H9 (cell line): ENCODE data around the gene ARMH3. TPM values are rescaled to one million over a fixed set of nuclear protein-coding genes. Genes with fewer than 3 reads are reported as not detected.

Experiments used
- DNase-seq: peaks from one replicate; pipeline ENCODE4 v3.0.0-alpha.2; 2017
- H2AFZ ChIP-seq: one replicate; pipeline ENCODE4 v1.6.1; 2013; ENCODE audit warnings: mild to moderate bottlenecking, low read length, control low read depth, moderate library complexity
- H2AK5ac ChIP-seq: 2 replicates; pipeline ENCODE4 v1.6.1; 2013; ENCODE audit warnings: low read length, control low read depth, mixed read lengths; ENCODE audit not compliant: insufficient read length
- H2BK120ac ChIP-seq: one replicate; pipeline ENCODE4 v1.6.1; 2013; ENCODE audit warnings: low read depth, mild to moderate bottlenecking, low read length, control low read depth, inconsistent platforms; ENCODE audit not compliant: poor library complexity, severe bottlenecking
- H2BK12ac ChIP-seq: 2 replicates; pipeline ENCODE4 v1.6.1; 2013; ENCODE audit warnings: low read length, control low read depth, mixed read lengths, low read depth; ENCODE audit not compliant: insufficient read length
- H2BK15ac ChIP-seq: 2 replicates; pipeline ENCODE4 v1.6.1; 2013; ENCODE audit warnings: low read depth, low read length, control low read depth
- H2BK20ac ChIP-seq: one replicate; pipeline ENCODE4 v1.6.1; 2013; ENCODE audit warnings: low read depth, mild to moderate bottlenecking, low read length, control low read depth, inconsistent platforms; ENCODE audit not compliant: poor library complexity, severe bottlenecking
- H2BK5ac ChIP-seq: 2 replicates; pipeline ENCODE4 v1.6.1; 2013; ENCODE audit warnings: low read length, control low read depth, mixed read lengths; ENCODE audit not compliant: insufficient read length
- H3K14ac ChIP-seq: 2 replicates; pipeline ENCODE4 v1.6.1; 2013; ENCODE audit warnings: low read length, control low read depth; ENCODE audit not compliant: insufficient read depth
- H3K18ac ChIP-seq: 2 replicates; pipeline ENCODE4 v1.6.1; 2013; ENCODE audit warnings: low read depth, mild to moderate bottlenecking, mixed read lengths, low read length, control low read depth; ENCODE audit not compliant: insufficient read length
- H3K23ac ChIP-seq: 2 replicates; pipeline ENCODE4 v1.6.1; 2013; ENCODE audit warnings: low read length, control low read depth, mixed read lengths, low read depth; ENCODE audit not compliant: insufficient read length
- H3K23me2 ChIP-seq: 2 replicates; pipeline ENCODE4 v1.6.1; 2013; ENCODE audit warnings: low read depth, mild to moderate bottlenecking, mixed read lengths, low read length, control low read depth; ENCODE audit not compliant: insufficient read length, poor library complexity, severe bottlenecking
- H3K27ac ChIP-seq: 2 replicates; pipeline ENCODE4 v1.5.1; 2013; ENCODE audit warnings: low read length, control low read depth, mixed read lengths, low read depth; ENCODE audit not compliant: insufficient read length
- H3K27me3 ChIP-seq: 2 replicates; pipeline ENCODE4 v1.6.1; 2013; ENCODE audit warnings: low read length, control low read depth, inconsistent platforms; ENCODE audit not compliant: insufficient read depth
- H3K4ac ChIP-seq: 2 replicates; pipeline ENCODE4 v1.6.1; 2013; ENCODE audit warnings: low read depth, mild to moderate bottlenecking, control low read depth, inconsistent platforms, low read length, moderate library complexity
- H3K4me1 ChIP-seq: 2 replicates; pipeline ENCODE4 v1.6.1; 2013; ENCODE audit warnings: low read length, control low read depth, inconsistent platforms; ENCODE audit not compliant: insufficient read depth
- H3K4me2 ChIP-seq: 2 replicates; pipeline ENCODE4 v1.6.1; 2013; ENCODE audit warnings: low read length, control low read depth, mixed read lengths; ENCODE audit not compliant: insufficient read length, insufficient read depth
- H3K56ac ChIP-seq: 2 replicates; pipeline ENCODE4 v1.6.1; 2013; ENCODE audit warnings: low read depth, mild to moderate bottlenecking, mixed read lengths, low read length, control low read depth; ENCODE audit not compliant: insufficient read length
- H3K79me1 ChIP-seq: 2 replicates; pipeline ENCODE4 v1.6.1; 2013; ENCODE audit warnings: low read depth, mild to moderate bottlenecking, moderate library complexity, low read length, control low read depth, inconsistent platforms; ENCODE audit not compliant: insufficient read depth, poor library complexity, severe bottlenecking
- H3K79me2 ChIP-seq: 2 replicates; pipeline ENCODE4 v1.6.1; 2013; ENCODE audit warnings: low read length, control low read depth, inconsistent platforms; ENCODE audit not compliant: insufficient read depth
- H3K9ac ChIP-seq: 2 replicates; pipeline ENCODE4 v1.6.1; 2013; ENCODE audit warnings: low read length, control low read depth, mixed read lengths; ENCODE audit not compliant: insufficient read length; ENCODE audit errors: extremely low read depth
- H3K9me3 ChIP-seq: one replicate; pipeline ENCODE4 v1.6.1; 2013; ENCODE audit warnings: low read depth, low read length, inconsistent platforms; ENCODE audit not compliant: control insufficient read depth
- H3T11ph ChIP-seq: one replicate; pipeline ENCODE4 v1.6.1; 2013; ENCODE audit warnings: mild to moderate bottlenecking, low read length, control low read depth, inconsistent platforms
- H4K20me1 ChIP-seq: one replicate; pipeline ENCODE4 v1.6.1; 2013; ENCODE audit not compliant: control insufficient read depth, insufficient read length, insufficient read depth
- H4K5ac ChIP-seq: 2 replicates; pipeline ENCODE4 v1.6.1; 2013; ENCODE audit warnings: low read depth, mild to moderate bottlenecking, mixed read lengths, low read length, control low read depth; ENCODE audit not compliant: insufficient read length
- H4K8ac ChIP-seq: replicated peaks from 2 replicates; pipeline ENCODE4 v1.6.1; 2013; ENCODE audit warnings: low read length, control low read depth, mixed read lengths, low read depth; ENCODE audit not compliant: insufficient read length
- H4K91ac ChIP-seq: 2 replicates; pipeline ENCODE4 v1.6.1; 2013; ENCODE audit warnings: low read depth, mild to moderate bottlenecking, moderate library complexity, mixed read lengths, low read length, control low read depth; ENCODE audit not compliant: insufficient read length
- H3K27ac Mint-ChIP-seq, 3 experiments: 2 replicates in 2 of 3; 3 replicates in 1 of 3; pipeline ENCODE4 v1.8.0; 2020 to 2021; ENCODE audit warnings: mixed read lengths in 3 of 3, mild to moderate bottlenecking in 1 of 3, moderate library complexity in 1 of 3
- H3K27me3 Mint-ChIP-seq: 2 replicates; pipeline ENCODE4 v1.8.0; 2021; ENCODE audit warnings: low read depth, mild to moderate bottlenecking, moderate library complexity, mixed read lengths
- H3K36me3 Mint-ChIP-seq, 3 experiments: 2 replicates in 2 of 3; 3 replicates in 1 of 3; pipeline ENCODE4 v1.8.0; 2020 to 2021; ENCODE audit warnings: low read depth in 3 of 3, mixed read lengths in 3 of 3; ENCODE audit not compliant: insufficient read depth in 1 of 3
- H3K4me1 Mint-ChIP-seq, 2 experiments: 2 replicates each; pipeline ENCODE4 v1.8.0; 2020; ENCODE audit warnings: mixed read lengths in 2 of 2
- H3K4me3 Mint-ChIP-seq, 2 experiments: 2 replicates in 1 of 2; 3 replicates in 1 of 2; pipeline ENCODE4 v1.8.0; 2020 to 2021; ENCODE audit warnings: mild to moderate bottlenecking in 2 of 2, mixed read lengths in 2 of 2, moderate library complexity in 1 of 2
- H3K9me3 Mint-ChIP-seq, 2 experiments: 2 replicates in 1 of 2; 3 replicates in 1 of 2; pipeline ENCODE4 v1.8.0; 2020; ENCODE audit warnings: mild to moderate bottlenecking in 2 of 2, mixed read lengths in 2 of 2, moderate library complexity in 1 of 2
- WGBS: extraction: QIAGEN DNeasy Blood & Tissue Kit; methylation state at CpG from one replicate; pipeline ENCODE4 v1.1.7; 2013; ENCODE audit warnings: missing lambda C conversion rate, low lambda C conversion rate, mixed read lengths; ENCODE audit not compliant: insufficient read length; ENCODE audit errors: extremely low coverage; 5-methylcytosine and 5-hydroxymethylcytosine counted together
- total RNA-seq: library from RNA; stranded (reverse); gene quantifications from 2 replicates; pipeline ENCODE4 v1.2.1, GENCODE V29; 2021
- TF ChIP-seq, protein P1 (sequence below): fragments of 200-600 bp; sonication (generic); conservative IDR thresholded peaks from 3 replicates; pipeline ENCODE4 v1.8.0; 2021; ENCODE audit warnings: antibody characterized with exemption, mild to moderate bottlenecking

Gene ARMH3
- total RNA-seq, 1 experiment from 2014 or later: 20.4 TPM

DNA sequence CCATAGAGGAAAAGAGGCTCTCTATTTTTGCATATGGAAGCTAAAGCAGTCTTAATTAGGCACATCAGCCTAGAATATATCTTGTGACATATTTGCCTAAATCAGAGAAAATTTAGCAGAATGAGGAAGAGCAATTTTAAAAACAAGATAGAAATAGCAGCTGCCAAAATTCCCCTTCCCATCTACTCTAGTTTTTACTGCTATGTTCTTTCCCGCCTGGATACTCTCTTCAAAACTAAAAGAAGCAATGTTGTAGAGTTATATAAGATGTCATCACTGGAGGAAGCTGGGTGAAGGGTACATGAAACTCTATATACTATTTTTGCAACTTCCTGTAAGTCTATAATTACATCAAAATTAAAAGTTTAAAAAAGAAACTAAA lies 87.0 kb downstream of the ARMH3 start:
- no peak overlapping the region for H3K4ac ChIP-seq
- H3K9me3 ChIP-seq: no peaks in the 10 kb centered on the region
- no peak overlapping the region for H2BK12ac ChIP-seq
- peaks cover 2 to 38% (median 18%) of the 10 kb centered on the region in 3 experiments; a peak in 6 of 7 replicates for H3K36me3 Mint-ChIP-seq
- H2BK15ac ChIP-seq: no peak overlapping the region
- no peak overlapping the region for H2BK5ac ChIP-seq
- TF ChIP-seq, protein P1, sequence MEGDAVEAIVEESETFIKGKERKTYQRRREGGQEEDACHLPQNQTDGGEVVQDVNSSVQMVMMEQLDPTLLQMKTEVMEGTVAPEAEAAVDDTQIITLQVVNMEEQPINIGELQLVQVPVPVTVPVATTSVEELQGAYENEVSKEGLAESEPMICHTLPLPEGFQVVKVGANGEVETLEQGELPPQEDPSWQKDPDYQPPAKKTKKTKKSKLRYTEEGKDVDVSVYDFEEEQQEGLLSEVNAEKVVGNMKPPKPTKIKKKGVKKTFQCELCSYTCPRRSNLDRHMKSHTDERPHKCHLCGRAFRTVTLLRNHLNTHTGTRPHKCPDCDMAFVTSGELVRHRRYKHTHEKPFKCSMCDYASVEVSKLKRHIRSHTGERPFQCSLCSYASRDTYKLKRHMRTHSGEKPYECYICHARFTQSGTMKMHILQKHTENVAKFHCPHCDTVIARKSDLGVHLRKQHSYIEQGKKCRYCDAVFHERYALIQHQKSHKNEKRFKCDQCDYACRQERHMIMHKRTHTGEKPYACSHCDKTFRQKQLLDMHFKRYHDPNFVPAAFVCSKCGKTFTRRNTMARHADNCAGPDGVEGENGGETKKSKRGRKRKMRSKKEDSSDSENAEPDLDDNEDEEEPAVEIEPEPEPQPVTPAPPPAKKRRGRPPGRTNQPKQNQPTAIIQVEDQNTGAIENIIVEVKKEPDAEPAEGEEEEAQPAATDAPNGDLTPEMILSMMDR: no peak
- no peaks in the 10 kb centered on the region for H3K23me2 ChIP-seq
- H3K27me3 Mint-ChIP-seq: no peaks in the 10 kb centered on the region
- H3T11ph ChIP-seq: no peak overlapping the region
- H3K4me3 Mint-ChIP-seq: no peak overlapping the region
- no peak overlapping the region for H3K23ac ChIP-seq
- no peak overlapping the region for H3K4me2 ChIP-seq
- no peak overlapping the region for H2AFZ ChIP-seq
- H2BK20ac ChIP-seq: no peak overlapping the region
- no peak overlapping the region for H2BK120ac ChIP-seq
- no peak overlapping the region for H4K8ac ChIP-seq
- H3K27ac Mint-ChIP-seq: no peak overlapping the region
- no peaks in the 10 kb centered on the region; the same call in 1 of the 2 replicates for H3K4me1 ChIP-seq
- no CpG with 5 or more reads among the region's 1 CpG for WGBS
- no peaks in the 10 kb centered on the region for H3K27me3 ChIP-seq
- peaks cover 5 to 19% of the 10 kb centered on the region in 2 experiments for H3K4me1 Mint-ChIP-seq
- H4K5ac ChIP-seq: no peak overlapping the region
- no peak overlapping the region for H3K9ac ChIP-seq
- no peak overlapping the region for H3K14ac ChIP-seq
- no peak overlapping the region for H4K91ac ChIP-seq
- no peaks in the 10 kb centered on the region for H3K79me2 ChIP-seq
- no peak for DNase-seq
- H3K79me1 ChIP-seq: no peaks in the 10 kb centered on the region
- no peak overlapping the region for H3K56ac ChIP-seq
- no peak overlapping the region for H3K27ac ChIP-seq
- no peak overlapping the region for H3K18ac ChIP-seq
- no peaks in the 10 kb centered on the region for H4K20me1 ChIP-seq
- no peaks in the 10 kb centered on the region for H3K9me3 Mint-ChIP-seq
- no peak overlapping the region for H2AK5ac ChIP-seq
